ENCODE results near the gene DSC3.
A peak's percentile ranks its signal among the peaks of the same experiment; 100 is the strongest.
"Not testable (repeated sequence)": the region's sequence is repeated elsewhere in the genome, so short reads cannot be mapped to it uniquely, and the experiment has no call there.

The DSC3 gene

DNA sequence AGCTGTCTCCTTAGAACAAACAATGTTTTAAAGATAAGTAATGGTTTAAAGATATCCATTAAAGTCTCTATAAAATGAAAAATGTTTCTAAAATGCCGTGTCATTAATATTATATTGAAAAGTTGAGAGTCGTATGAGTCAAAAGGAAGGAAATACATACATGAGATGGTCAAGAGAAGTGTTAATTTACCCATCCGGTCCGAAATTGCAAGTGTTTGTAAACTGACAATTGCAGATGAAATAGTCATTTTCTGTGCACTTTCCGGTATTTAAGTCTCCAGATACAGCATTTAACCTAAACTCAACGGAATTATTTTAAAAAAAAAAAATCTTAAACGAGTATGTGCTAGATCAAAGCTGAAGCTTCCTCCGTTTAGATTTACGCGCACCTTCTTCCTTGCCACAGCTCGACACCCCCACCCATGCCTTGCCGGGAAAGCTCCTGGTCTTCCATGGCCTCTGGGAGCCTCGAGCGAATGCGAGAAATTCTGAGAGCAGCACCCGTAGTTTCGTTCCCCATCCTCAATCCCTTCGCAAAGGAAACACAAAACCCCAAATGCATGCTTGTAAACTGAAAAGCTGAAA, 1.8 kb downstream of the DSC3 start:
- H3K14ac ChIP-seq (ENCODE audit: low read length): no peak overlapping the region
- no peak overlapping the region for H3K18ac ChIP-seq (ENCODE audit: low read length)
- no peak overlapping the region for H3K27ac ChIP-seq (ENCODE audit: low read depth, low read length)
- H2BK120ac ChIP-seq (ENCODE audit: insufficient read depth, low read length, poor library complexity): no peak overlapping the region
- H4K91ac ChIP-seq (ENCODE audit: low read depth, low read length): no peak overlapping the region
- no peaks in the 10 kb centered on the region for H3K79me1 ChIP-seq (ENCODE audit: low read length)
- no peak overlapping the region for H2BK12ac ChIP-seq (ENCODE audit: low read length)
- H3K79me2 ChIP-seq (ENCODE audit: control insufficient read depth, insufficient read depth, low read length, poor library complexity): no peaks in the 10 kb centered on the region
- H3K4me3 ChIP-seq (ENCODE audit: low read depth, low read length): no peak overlapping the region
- no peak overlapping the region for H4K8ac ChIP-seq (ENCODE audit: low read depth, low read length)
- H3K4ac ChIP-seq (ENCODE audit: low read depth, low read length): no peak overlapping the region
- H4K12ac ChIP-seq (ENCODE audit: low read depth, low read length): no peak overlapping the region
- no peak overlapping the region for H2BK5ac ChIP-seq (ENCODE audit: low read depth, low read length, poor library complexity)
- H2AK5ac ChIP-seq (ENCODE audit: low read length): no peak overlapping the region
- no peak overlapping the region for H3K23ac ChIP-seq (ENCODE audit: low read length)
- H3K36me3 ChIP-seq (ENCODE audit: control insufficient read depth in 1 of 2, insufficient read depth in 2 of 2, low read length in 2 of 2): no peaks in the 10 kb centered on the region
- DNase-seq: peak in 1 of 2 donors; percentile 15
- no peak overlapping the region for H2AFZ ChIP-seq (ENCODE audit: insufficient read depth, low read length, poor library complexity)
- peaks cover 1% of the 10 kb centered on the region for H3K9me3 ChIP-seq (ENCODE audit: insufficient read depth, low read depth, low read length)
- H3K9ac ChIP-seq (ENCODE audit: low read length): no peak overlapping the region
- peaks cover 6 to 16% of the 10 kb centered on the region in 2 experiments for H3K4me1 ChIP-seq (ENCODE audit: control insufficient read depth in 1 of 2, insufficient read depth in 2 of 2, low read length in 2 of 2)
- H3K27me3 ChIP-seq (ENCODE audit: insufficient read depth, low read length): peaks cover 32% of the 10 kb centered on the region
- no CpG with 5 or more reads among the region's 18 CpGs for WGBS (ENCODE audit: extremely low coverage, insufficient coverage, insufficient read length)
- no peak overlapping the region for H3K4me2 ChIP-seq (ENCODE audit: low read length)

DNA sequence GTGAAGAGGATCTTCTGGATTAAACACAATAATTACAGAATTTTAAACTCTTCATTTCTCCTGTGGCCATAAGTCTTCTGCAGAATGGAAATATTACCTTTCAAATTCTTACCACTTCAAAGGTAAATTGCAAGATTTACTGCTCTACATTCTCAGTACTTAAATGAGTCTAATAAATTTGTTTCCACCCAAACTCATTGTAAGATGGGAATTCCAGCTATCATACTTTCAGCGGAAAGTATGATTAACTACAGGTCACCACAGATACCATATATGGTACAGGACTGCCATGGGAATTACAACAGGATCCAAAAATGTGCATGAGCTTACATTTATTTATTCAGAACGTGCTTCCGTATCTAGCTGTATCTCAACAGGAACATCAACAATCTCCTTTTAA, 3.1 kb downstream of the DSC3 start:
- H4K8ac ChIP-seq (ENCODE audit: low read depth, low read length): no peak overlapping the region
- H2AK5ac ChIP-seq (ENCODE audit: low read length): no peak overlapping the region
- H3K79me1 ChIP-seq (ENCODE audit: low read length): no peaks in the 10 kb centered on the region
- no peak overlapping the region for H3K9ac ChIP-seq (ENCODE audit: low read length)
- H3K4ac ChIP-seq (ENCODE audit: low read depth, low read length): no peak overlapping the region
- DNase-seq: no peak
- H3K36me3 ChIP-seq (ENCODE audit: control insufficient read depth in 1 of 2, insufficient read depth in 2 of 2, low read length in 2 of 2): no peaks in the 10 kb centered on the region
- H4K12ac ChIP-seq (ENCODE audit: low read depth, low read length): no peak overlapping the region
- no peak overlapping the region for H3K4me3 ChIP-seq (ENCODE audit: low read depth, low read length)
- H3K4me2 ChIP-seq (ENCODE audit: low read length): no peak overlapping the region
- no peak overlapping the region for H2BK12ac ChIP-seq (ENCODE audit: low read length)
- no CpG with 5 or more reads among the region's 3 CpGs for WGBS (ENCODE audit: extremely low coverage, insufficient coverage, insufficient read length)
- no peak overlapping the region for H3K18ac ChIP-seq (ENCODE audit: low read length)
- no peak overlapping the region for H2BK120ac ChIP-seq (ENCODE audit: insufficient read depth, low read length, poor library complexity)
- H2BK5ac ChIP-seq (ENCODE audit: low read depth, low read length, poor library complexity): no peak overlapping the region
- H3K27me3 ChIP-seq (ENCODE audit: insufficient read depth, low read length): peaks cover 32% of the 10 kb centered on the region
- H3K4me1 ChIP-seq (ENCODE audit: control insufficient read depth in 1 of 2, insufficient read depth in 2 of 2, low read length in 2 of 2): peaks cover 6 to 16% of the 10 kb centered on the region in 2 experiments
- H4K91ac ChIP-seq (ENCODE audit: low read depth, low read length): no peak overlapping the region
- no peak overlapping the region for H2AFZ ChIP-seq (ENCODE audit: insufficient read depth, low read length, poor library complexity)
- H3K23ac ChIP-seq (ENCODE audit: low read length): no peak overlapping the region
- H3K14ac ChIP-seq (ENCODE audit: low read length): no peak overlapping the region
- H3K9me3 ChIP-seq (ENCODE audit: insufficient read depth, low read depth, low read length): peaks cover 1% of the 10 kb centered on the region
- H3K79me2 ChIP-seq (ENCODE audit: control insufficient read depth, insufficient read depth, low read length, poor library complexity): no peaks in the 10 kb centered on the region
- no peak overlapping the region for H3K27ac ChIP-seq (ENCODE audit: low read depth, low read length)

GRCh38 chr18:31037686-31038085, 4.9 kb downstream of the DSC3 start:
- H3K14ac ChIP-seq (ENCODE audit: low read length); H3K4me3 ChIP-seq (ENCODE audit: low read depth, low read length); H3K9me3 ChIP-seq (ENCODE audit: insufficient read depth, low read depth, low read length); H3K4ac ChIP-seq (ENCODE audit: low read depth, low read length); H3K36me3 ChIP-seq (ENCODE audit: control insufficient read depth in 1 of 2, insufficient read depth in 2 of 2, low read length in 2 of 2); H4K12ac ChIP-seq (ENCODE audit: low read depth, low read length); H3K23ac ChIP-seq (ENCODE audit: low read length); H3K79me1 ChIP-seq (ENCODE audit: low read length); H4K91ac ChIP-seq (ENCODE audit: low read depth, low read length); H2AK5ac ChIP-seq (ENCODE audit: low read length); H3K4me2 ChIP-seq (ENCODE audit: low read length); H3K79me2 ChIP-seq (ENCODE audit: control insufficient read depth, insufficient read depth, low read length, poor library complexity); H2BK5ac ChIP-seq (ENCODE audit: low read depth, low read length, poor library complexity); H2BK120ac ChIP-seq (ENCODE audit: insufficient read depth, low read length, poor library complexity); H3K9ac ChIP-seq (ENCODE audit: low read length); H3K27ac ChIP-seq (ENCODE audit: low read depth, low read length); H3K18ac ChIP-seq (ENCODE audit: low read length); H2AFZ ChIP-seq (ENCODE audit: insufficient read depth, low read length, poor library complexity); H4K8ac ChIP-seq (ENCODE audit: low read depth, low read length): not testable (repeated sequence)
- peak overlapping the region; percentile 31 for H2BK12ac ChIP-seq (ENCODE audit: low read length)
- peaks cover 22% of the 10 kb centered on the region for H3K27me3 ChIP-seq (ENCODE audit: insufficient read depth, low read length)
- DNase-seq: peak in 1 of 2 donors; percentile 46
- WGBS (ENCODE audit: extremely low coverage, insufficient coverage, insufficient read length): no CpG with 5 or more reads among the region's 5 CpGs
- peaks cover 4 to 13% of the 10 kb centered on the region in 2 experiments for H3K4me1 ChIP-seq (ENCODE audit: control insufficient read depth in 1 of 2, insufficient read depth in 2 of 2, low read length in 2 of 2)

DNA sequence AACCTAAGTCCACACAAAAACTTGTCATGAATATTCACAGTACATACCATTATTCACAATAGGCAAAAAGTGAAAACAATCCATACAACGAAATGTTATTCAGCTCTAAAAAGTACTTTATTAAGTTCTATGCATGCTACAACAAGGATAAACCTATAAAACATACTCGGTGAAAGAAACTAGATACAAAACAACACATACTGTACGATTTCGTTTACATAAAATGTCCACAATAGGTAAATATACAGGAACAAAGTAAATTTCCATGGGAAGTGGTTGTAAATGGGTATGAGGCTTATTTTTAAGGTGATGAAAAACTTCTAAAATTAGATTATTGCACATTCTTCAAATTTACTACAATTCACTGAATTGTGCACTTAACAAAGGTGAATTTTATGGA, 8.0 kb downstream of the DSC3 start:
- no peak overlapping the region for H3K27ac ChIP-seq (ENCODE audit: low read depth, low read length)
- H3K4me1 ChIP-seq (ENCODE audit: control insufficient read depth in 1 of 2, insufficient read depth in 2 of 2, low read length in 2 of 2): no peaks in the 10 kb centered on the region
- no peak overlapping the region for H4K8ac ChIP-seq (ENCODE audit: low read depth, low read length)
- H2BK120ac ChIP-seq (ENCODE audit: insufficient read depth, low read length, poor library complexity): no peak overlapping the region
- no peak overlapping the region for H2AK5ac ChIP-seq (ENCODE audit: low read length)
- H3K23ac ChIP-seq (ENCODE audit: low read length): no peak overlapping the region
- no peaks in the 10 kb centered on the region for H3K79me2 ChIP-seq (ENCODE audit: control insufficient read depth, insufficient read depth, low read length, poor library complexity)
- H3K9me3 ChIP-seq (ENCODE audit: insufficient read depth, low read depth, low read length): no peaks in the 10 kb centered on the region
- no peak overlapping the region for H2AFZ ChIP-seq (ENCODE audit: insufficient read depth, low read length, poor library complexity)
- H4K12ac ChIP-seq (ENCODE audit: low read depth, low read length): no peak overlapping the region
- H2BK12ac ChIP-seq (ENCODE audit: low read length): no peak overlapping the region
- H2BK5ac ChIP-seq (ENCODE audit: low read depth, low read length, poor library complexity): no peak overlapping the region
- H4K91ac ChIP-seq (ENCODE audit: low read depth, low read length): no peak overlapping the region
- H3K79me1 ChIP-seq (ENCODE audit: low read length): no peaks in the 10 kb centered on the region
- no peak overlapping the region for H3K9ac ChIP-seq (ENCODE audit: low read length)
- no peak overlapping the region for H3K18ac ChIP-seq (ENCODE audit: low read length)
- H3K4me2 ChIP-seq (ENCODE audit: low read length): no peak overlapping the region
- no peak overlapping the region for H3K4me3 ChIP-seq (ENCODE audit: low read depth, low read length)
- no peak for DNase-seq
- peaks cover 1% of the 10 kb centered on the region for H3K27me3 ChIP-seq (ENCODE audit: insufficient read depth, low read length)
- no CpG with 5 or more reads among the region's 4 CpGs for WGBS (ENCODE audit: extremely low coverage, insufficient coverage, insufficient read length)
- no peak overlapping the region for H3K14ac ChIP-seq (ENCODE audit: low read length)
- no peaks in the 10 kb centered on the region for H3K36me3 ChIP-seq (ENCODE audit: control insufficient read depth in 1 of 2, insufficient read depth in 2 of 2, low read length in 2 of 2)
- no peak overlapping the region for H3K4ac ChIP-seq (ENCODE audit: low read depth, low read length)

Measured in trophoblast cell (in vitro differentiated cells and primary cell).